NCI-H748 (cell line): ENCODE measurements around the gene NPTN.
A peak's percentile ranks its signal among the peaks of the same experiment; 100 is the strongest.

ENCODE experiments used
- DNase-seq: peaks from one replicate; lab custom pipeline; 2025; ENCODE audit not compliant: unreplicated experiment; lab: John Stamatoyannopoulos, UW

NPTN gene

DNA sequence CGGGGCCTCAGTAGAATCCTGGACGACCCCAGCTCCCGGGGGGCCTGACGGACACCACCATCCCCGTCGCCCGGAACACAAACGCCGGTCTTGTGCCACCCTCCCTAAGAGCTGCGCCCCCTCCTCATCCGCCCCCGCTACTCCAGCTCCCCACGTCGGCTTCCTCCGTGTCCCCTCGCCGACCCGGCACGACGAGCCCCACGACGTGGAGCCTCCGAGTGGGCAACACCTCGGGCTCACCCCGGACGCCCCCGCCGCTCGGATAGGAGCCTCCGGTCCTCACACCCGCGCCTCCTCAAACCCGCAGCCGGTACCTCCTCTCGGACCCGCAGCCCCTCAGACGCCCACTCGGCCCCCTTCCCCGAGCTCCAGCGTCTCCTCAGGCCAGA lies 525 bp downstream of the NPTN start:
- DNase-seq = no peak

DNA sequence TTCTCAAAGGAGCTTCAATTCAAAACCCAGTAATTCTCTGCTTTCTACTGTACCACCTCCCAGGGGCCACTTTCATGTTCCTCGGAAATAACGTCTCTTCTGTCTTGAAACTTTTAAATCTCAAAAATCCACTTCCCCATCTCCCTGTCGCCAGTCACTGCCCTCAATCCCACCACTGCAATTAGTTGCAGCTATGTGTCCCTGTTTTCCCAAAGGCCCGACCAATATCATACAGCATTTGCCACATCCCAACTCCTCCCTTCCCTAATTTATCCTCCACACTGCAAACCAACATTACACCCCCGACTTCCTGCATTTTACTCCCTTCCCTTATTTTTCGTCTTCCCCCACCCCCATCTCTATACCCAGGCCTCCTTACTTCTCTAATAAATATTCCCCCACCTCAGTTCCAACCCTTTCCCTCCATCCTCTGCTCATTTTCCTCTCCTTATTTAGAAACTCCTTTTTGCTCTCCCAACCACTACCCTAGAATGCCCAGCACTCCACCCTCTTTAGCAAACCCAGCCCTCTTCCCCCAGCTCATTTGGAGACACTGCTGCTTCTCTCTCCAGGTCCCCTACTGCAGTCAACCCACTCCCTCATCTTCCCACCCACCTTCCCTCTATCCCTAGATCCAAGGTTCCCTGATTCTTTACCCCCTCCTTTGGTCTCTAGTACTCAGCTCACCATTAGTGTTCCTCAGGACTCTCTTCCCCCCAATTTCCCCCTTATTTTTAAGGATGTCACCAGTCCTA lies 1.1 kb downstream of the NPTN start:
- DNase-seq = peak; percentile 37

DNA sequence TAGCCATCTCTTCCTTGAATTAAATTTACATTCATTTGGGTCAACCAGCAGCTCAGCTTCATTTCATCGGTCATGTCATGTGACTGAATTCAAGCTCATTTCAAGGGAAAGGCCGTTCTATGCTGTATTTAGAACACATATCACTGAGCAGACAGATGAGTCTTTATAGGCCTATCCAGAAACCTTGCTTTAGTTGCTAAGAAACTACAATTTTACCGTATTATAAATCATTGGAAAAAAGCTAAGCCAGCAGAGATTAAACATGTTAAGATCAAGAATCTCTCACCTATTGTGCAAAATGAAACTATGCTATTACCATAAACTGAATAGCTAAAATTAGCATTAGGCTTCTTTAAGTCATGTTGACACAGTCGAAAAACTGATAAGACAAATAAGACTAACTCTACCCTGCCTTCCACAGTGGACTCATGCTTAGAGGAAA lies 2.2 kb downstream of the NPTN start:
- no peak for DNase-seq

DNA sequence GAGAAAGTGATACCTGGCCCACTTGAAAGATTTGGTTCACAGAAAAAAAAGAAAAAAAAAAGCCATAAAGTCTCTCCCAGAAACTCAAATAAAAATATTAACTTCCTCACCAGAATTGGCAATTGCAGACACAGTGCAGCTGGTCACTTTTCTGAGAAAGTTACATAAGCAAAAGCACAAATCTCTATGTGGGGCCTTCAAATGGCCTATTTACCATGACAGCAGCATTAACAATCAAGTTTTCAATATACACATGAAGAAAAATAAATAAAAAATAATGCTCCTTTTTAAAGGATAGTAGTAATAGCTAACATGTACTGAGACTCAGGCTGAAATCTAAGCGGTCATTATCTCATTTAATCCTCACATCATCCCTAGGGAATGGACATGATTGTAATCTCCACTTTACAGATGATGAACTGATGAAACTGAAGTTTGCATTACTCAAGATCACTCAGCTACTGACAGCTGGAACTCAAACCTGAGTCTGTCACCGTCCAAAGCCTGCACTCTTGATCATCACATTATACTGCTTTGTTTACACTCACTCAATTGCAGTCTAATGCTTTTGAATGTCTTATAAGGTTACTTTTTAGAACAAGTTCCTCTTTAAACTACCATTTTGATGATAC lies 3.3 kb downstream of the NPTN start:
- no peak for DNase-seq

DNA sequence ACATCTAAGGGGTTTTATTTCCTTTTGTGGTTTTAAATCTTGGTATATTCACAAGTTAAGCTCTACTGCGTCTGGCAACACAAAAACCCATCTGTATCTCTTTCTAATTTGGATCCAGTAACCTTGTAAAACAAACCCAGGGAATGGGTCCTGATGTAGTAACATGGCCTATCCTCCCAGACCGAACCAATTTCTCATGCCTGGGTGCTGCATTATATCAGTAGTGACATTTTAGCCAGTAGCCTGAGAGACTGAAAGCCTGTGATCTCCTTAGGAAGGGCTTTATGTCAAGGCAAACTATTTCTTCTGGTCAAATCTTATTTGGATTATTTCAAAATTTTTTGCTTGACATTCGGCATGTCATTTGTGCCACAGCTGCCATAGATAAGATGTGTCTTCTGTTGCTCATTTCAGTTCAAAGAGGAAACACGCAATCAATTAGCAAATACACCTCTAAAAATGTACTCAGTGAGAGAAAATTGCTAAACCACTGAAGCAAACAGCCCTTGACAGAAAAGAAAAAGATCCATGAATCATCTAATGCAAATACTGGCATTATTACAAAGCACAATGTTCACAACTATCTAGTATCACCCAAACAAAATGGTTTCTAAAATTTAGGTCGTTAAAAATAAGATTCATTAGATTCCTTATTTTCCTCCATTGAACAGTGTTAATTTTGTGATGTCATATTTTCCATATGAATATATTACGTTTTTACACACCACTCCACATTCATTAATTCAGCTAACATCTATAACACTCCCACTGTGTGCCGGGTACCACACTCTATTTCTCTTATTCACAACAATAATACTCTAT lies 4.0 kb downstream of the NPTN start:
- no peak for DNase-seq

DNA sequence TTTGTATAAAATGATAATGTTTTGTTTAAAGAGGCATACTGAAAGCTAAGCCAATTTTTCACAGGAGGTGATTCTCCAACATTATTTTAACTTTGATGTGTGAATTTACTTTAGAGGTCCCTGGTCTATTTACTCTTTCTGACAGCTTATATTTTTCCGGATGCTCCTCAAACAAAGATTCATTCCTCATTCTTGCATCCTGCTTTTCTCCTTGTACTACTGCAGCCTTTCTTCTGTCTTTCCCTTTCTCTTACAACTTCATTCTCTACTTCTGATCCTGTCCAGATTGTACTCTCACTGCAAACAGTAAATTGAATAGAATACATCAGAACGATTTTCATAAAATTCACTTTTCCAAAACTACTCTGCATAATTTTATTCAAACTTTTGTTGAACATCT lies 5.1 kb downstream of the NPTN start:
- DNase-seq = no peak

DNA sequence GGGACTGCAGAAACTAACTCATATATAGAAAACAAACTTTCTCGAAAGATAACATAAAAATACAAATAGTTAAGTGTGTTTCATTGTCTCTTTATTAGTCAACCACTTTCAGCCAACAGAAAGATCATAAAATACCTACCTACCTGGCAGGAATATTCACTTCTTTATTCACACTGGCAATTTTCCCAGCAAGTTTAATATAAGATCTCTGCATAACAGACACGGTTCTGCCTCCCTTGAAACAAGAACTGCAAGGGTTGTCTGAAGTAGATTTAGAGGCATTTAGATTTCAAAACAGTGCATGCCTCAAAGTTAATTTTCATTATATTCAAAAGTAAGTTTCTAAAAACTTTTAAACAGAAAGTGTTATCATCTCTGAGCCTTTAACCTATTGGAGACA lies 7.1 kb downstream of the NPTN start:
- DNase-seq = no peak

DNA sequence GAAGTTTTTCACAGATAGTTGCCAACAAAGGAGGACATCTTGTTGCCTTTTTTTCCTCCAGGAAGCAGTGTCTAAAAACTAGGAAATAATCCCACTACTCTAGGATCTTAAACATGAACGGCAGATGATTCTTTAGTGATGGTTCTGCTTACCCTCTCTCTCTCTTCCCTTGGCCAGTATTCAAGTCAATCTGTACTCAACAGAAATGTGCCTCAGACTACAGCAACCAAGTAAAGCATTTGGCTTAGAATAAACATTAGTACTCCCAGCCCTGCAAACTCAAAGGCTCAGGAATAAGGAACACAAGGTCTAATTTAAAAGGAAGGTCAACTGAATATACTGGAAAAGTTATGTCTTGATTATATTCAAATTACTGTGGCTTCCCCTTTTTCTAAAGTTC lies 8.7 kb downstream of the NPTN start:
- no peak for DNase-seq

DNA sequence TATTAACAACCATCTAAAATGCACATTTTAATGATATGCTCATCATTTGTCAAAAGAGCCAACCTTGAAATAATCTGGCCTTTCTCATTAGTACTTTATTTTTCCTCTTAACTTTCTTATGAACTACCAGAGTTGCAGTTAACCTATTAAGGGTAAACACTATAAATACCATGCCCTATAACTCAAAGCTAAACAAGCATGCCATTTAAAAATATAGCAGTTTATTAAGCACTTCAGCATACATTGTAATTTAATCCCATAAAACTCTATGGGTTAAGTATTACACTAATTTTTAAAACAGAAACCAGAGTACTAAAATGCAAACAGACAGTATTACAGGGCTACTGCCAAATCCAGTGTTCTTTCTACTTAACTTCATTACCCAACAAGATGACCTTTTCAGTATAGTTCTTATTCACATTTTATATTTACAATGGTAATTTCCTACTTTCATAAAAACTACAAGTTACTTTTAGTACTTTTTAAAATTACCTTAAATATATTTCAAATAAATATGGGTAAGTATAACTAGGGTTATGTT lies 11.8 kb downstream of the NPTN start:
- no peak for DNase-seq

DNA sequence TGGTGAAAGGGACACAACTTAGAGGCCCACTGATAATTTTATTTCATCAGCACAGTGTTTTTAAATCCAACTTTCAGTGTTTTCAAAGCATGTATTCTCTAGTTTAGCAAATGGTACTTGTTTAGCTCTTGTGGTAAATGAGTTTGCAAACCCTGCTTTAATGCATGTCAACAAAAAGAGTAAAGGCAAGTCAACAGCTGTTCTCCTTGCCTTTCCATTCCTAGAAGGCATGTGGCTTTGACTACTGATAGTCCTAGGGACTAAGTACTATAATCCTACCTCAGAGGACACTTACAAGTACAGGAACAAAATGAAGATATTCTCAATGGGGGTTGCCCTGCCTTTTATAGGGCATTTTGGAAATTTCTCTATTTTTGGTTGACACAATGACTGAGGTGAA lies 13.1 kb downstream of the NPTN start:
- DNase-seq = no peak

DNA sequence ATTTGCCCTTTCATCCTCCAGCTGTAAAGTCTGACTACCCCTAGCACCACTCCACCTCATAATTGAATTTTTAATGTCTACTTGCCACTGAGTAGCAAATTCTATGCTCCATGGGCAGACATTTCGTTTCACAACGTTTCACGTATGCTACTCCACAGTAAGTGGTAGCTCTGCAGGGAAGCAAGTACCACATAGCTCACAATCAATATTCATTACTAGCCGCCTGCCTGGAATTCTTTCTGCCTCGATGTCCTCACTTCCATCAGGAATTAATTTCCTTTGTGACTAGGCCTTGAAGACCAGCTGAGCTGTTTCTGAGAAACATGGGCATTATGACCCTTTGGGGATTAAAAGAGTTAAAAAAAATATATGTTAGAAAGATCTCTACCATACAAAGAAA lies 15.3 kb downstream of the NPTN start:
- DNase-seq = no peak

DNA sequence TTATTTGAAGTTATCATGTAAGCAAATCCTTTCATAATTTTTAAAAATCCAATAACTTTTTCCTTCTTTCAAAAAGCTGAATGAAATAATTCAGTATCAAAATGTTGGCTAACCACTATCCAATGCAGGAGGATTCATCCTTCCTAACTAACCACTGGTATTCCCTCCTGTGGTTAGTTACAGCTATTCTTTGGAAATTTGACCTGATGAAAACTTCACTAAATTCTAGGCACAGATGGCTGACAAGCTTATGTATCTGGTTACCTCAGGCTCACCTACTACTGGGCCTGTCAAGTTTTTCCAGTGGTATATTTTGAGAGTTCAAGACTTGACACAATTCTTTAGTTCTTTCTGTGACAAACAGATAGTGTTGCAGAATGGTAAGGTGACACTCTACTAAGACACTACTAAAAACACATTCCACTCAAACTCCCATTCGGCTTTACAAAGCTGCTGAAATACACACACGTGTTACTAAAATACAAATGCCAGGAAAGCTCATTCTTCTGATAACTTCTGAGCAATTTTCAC lies 15.8 kb downstream of the NPTN start:
- no peak for DNase-seq

DNA sequence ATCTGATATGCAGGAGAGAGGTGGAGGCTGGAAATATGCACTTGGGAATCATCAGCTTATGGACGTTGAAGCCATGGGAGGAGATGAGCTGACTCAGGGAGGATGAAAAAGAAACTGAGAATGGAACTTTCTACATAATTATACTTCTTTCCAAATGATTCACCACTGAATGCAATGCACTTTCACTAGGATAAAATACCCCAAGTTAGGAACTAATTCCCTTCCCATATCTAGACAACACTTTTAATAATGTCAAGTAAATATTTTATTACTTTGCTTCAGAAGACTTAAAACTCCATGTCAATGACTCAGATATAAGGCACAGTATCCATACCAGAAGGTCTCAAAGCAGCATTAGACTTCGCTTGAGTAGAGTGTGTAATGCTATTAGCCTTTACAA lies 24.2 kb downstream of the NPTN start:
- DNase-seq = no peak

DNA sequence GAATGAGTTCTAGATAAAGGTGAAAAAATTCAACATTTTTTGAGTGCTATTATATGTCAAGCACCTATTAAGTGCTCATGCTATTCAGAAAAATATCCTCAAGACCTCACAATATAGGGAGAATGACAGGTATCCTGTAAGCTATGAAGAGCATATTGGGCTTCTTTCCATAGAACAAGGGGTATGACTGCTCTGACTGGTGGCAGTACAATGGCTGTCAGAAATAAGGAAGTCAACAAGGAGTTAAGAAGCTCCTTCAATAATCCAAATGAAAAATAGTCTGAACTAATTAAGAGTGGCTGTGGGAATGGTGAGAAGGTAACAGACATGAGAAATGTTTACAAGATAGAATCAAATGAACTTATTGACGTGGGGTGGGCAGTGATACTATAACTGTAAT lies 24.7 kb downstream of the NPTN start:
- DNase-seq = no peak

DNA sequence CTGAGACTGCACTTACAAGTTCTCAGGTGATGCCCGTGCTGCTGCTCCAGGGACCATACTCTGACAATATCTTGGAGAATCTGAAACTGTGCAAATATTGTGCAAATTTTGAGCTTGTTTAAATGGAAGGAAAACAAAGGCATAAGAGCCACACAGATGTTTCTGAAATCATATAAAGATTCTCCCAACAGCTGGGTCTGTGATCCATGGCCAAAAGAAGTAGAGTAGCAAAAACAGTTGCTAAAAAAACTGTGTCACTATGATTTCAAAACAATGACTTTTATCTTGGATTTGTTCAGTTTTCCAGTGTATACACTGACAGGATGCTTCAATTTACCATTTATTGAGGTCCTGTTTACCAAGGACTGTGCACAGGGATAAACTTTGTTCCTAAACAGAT lies 25.3 kb downstream of the NPTN start:
- no peak for DNase-seq

DNA sequence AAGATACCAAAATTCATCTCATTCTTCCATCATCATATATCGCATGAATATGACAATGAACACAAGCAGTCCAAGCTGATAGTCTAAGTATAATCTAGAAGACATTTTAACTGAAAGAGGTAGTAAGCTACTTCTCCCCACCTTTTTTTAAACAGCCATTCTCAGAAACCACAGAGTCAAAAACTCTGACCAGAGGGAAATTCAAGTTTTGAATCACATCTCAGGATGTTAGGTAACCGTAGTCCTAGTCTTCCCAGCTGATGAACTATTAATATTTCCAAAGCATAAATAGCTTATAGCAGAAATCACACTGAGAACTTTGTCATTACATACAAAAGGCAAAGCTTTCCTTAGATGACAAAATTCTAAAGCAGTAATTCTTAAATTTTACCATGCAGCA lies 25.8 kb downstream of the NPTN start:
- no peak for DNase-seq

DNA sequence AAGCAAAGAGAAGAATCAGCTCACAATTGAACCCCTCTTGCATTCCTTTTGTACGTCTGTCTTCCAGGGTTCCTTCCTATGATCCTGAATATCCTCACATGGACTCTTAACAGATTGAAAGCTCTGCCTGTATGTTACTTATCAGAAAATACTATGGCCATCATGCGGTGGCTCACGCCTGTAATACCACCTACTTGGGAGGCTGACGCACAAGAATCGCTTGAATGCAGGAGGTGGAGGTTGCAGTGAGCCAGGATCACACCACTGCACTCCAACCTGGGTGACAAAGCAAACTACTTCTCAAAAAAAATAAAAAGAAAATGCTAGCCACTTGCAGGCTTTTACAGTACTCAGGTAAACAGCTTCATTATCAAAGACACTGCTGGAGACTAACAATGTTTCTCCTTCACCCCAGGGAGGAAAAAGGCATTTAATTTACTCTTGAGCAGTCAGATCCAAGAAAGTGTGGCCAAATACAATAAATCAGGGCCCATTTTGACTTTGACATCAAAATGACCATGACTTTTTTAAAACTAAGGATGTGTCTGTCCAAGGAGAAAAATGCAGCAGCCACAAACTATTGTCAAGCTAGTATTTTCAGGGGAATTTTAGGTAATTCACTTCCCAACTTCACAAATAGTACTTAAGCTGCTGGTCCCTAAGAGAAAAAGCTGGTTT lies 27.3 kb downstream of the NPTN start:
- no peak for DNase-seq

DNA sequence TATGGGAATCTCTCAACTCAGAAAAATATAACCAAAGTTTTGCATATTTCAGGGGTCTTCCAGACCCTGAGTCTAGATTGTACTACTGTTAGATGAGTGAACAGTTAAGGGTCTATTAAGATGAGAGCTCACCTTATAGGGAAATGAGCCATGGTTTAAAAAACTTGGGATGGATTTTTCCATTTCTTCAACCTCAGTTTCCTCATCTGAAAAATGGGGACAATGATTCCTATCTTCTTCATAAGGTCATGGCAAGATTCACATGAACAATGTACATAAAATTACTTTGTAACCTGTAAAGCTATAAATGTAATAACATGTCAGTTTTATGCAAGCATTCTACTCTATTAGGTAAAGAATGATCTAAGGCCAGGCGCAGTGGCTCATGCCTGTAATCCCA lies 28.7 kb downstream of the NPTN start:
- DNase-seq = no peak

DNA sequence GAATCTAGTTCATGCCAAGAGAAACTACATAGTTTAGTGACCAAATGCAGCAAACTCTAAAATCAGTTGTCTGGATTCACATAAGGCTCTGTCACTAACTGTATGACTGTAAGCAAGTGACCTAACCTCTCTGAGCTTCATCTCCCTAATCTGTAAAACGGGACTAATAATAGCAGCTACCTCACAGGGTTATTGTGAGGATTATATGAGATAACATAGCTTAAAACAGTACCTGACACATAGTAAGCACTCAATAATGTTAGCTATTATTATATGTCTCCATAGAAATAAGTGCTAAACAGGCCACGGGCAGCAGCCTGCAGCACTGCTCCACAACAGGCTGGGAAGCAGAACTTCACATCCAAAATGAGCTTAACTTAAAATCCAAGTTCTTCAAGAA lies 30.2 kb downstream of the NPTN start:
- no peak for DNase-seq

DNA sequence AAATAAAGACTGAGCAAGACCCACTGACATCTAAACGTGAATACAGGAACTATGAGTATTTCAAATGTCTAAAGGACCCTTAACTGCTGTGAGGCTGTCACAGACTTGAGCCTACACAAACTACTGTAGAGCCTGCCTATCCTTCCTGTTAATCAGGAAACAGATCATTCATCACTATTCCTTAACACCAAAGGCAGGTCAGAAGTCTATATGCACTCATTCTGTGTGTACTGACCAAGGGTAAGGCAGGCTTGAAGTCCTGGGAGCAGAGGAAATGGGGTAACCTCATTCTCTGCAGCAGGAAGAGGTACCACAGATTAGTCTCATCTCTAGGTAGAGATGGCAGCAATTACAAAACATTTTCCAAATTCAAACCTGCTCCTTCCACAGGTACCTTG lies 30.7 kb downstream of the NPTN start:
- no peak for DNase-seq
